Tibial nerve (tissue), 4 donors: ENCODE measurements around the gene METTL21C.

Experiments
- CTCF ChIP-seq, 5 experiments: fragments of 200-600 bp in 3 of 5; fragments of 450-650 bp in 2 of 5; sonication (generic) in 3 of 5; IDR thresholded peaks; one replicate each; pipeline ENCODE4 v1.5.1; 2016 to 2019; ENCODE audit warnings: antibody characterized with exemption in 5 of 5, mild to moderate bottlenecking in 3 of 5, moderate library complexity in 2 of 5
- EP300 ChIP-seq, 2 donors: sonication (generic); formaldehyde crosslinking; IDR thresholded peaks; one replicate each; pipeline ENCODE4 v1.6.1; 2017; ENCODE audit warnings: antibody characterized with exemption in 2 of 2, mild to moderate bottlenecking in 1 of 2
- POLR2A ChIP-seq, 2 donors: fragments of 450-650 bp; IDR thresholded peaks; one replicate each; pipeline ENCODE4 v1.6.1; 2017; ENCODE audit warnings: antibody characterized with exemption in 2 of 2, mild to moderate bottlenecking in 2 of 2, moderate library complexity in 2 of 2

- TF ChIP-seq CTCF (IDR thresholded peaks at IDR 0.05) (no peak), POLR2A (IDR thresholded peaks at IDR 0.05) (no peak), EP300 (IDR thresholded peaks at IDR 0.05) (no peak)
These were observed 37.2 kb downstream of the METTL21C start for GRCh38 chr13:102657630-102658029.
